Neural cell (in vitro differentiated cells): ENCODE results near the gene TMEM40. TPM values are rescaled to one million over a fixed set of nuclear protein-coding genes. Genes with fewer than 3 reads are reported as not detected.
"Not testable (repeated sequence)": the region's sequence is repeated elsewhere in the genome, so short reads cannot be mapped to it uniquely, and the experiment has no call there.

Source experiments
- H2AFZ ChIP-seq: fragments of 200-600, 300-800 bp; sonication (generic), shearing (Covaris generic); 2 replicates; pipeline ENCODE4 v1.6.0; 2014; ENCODE audit warnings: low read depth, mild to moderate bottlenecking, antibody characterized with exemption, low read length, moderate library complexity
- H3F3A ChIP-seq: fragments of 200-600 bp; shearing (Covaris generic); 2 replicates; pipeline ENCODE4 v1.6.1; 2016; ENCODE audit warnings: mild to moderate bottlenecking, moderate library complexity, mixed read lengths, antibody characterized with exemption, low read length; ENCODE audit not compliant: insufficient read depth, poor library complexity, severe bottlenecking
- H3K27ac ChIP-seq: fragments of 200-600, 300-800 bp; sonication (generic), shearing (Covaris generic); 2 replicates; pipeline ENCODE4 v1.5.1; 2014; ENCODE audit warnings: mild to moderate bottlenecking, low read length, moderate library complexity
- H3K27me3 ChIP-seq: fragments of 300-800, 200-600 bp; sonication (generic), shearing (Covaris generic); 2 replicates; pipeline ENCODE4 v1.6.0; 2014; ENCODE audit warnings: mild to moderate bottlenecking, low read depth, low read length, moderate library complexity; ENCODE audit not compliant: insufficient read depth
- H3K36me3 ChIP-seq: fragments of 300-800, 200-600 bp; sonication (generic), shearing (Covaris generic); 2 replicates; pipeline ENCODE4 v1.5.1; 2014; ENCODE audit warnings: mild to moderate bottlenecking, antibody characterized with exemption, low read length, moderate library complexity; ENCODE audit not compliant: insufficient read depth
- H3K4me2 ChIP-seq: fragments of 300-800, 200-600 bp; sonication (generic), shearing (Covaris generic); 2 replicates; pipeline ENCODE4 v1.6.0; 2014; ENCODE audit warnings: mild to moderate bottlenecking, low read length
- H3K4me3 ChIP-seq: fragments of 300-800, 200-600 bp; sonication (generic), shearing (Covaris generic); 2 replicates; pipeline ENCODE4 v1.5.1; 2014; ENCODE audit warnings: mild to moderate bottlenecking, low read length, moderate library complexity
- H3K79me2 ChIP-seq: fragments of 200-600 bp; shearing (Covaris generic); replicated peaks from 2 replicates; pipeline ENCODE4 v1.6.0; 2014; ENCODE audit warnings: mild to moderate bottlenecking, low read length, moderate library complexity; ENCODE audit not compliant: insufficient read depth
- H3K9ac ChIP-seq: fragments of 300-800, 200-600 bp; sonication (generic), shearing (Covaris generic); 2 replicates; pipeline ENCODE4 v1.6.1; 2016; ENCODE audit warnings: mild to moderate bottlenecking, low read length, mixed read lengths
- H3K9me2 ChIP-seq: fragments of 200-600 bp; shearing (Covaris generic); 2 replicates; pipeline ENCODE4 v1.6.1; 2016; ENCODE audit warnings: mild to moderate bottlenecking, low read length, mixed read lengths; ENCODE audit not compliant: insufficient read depth
- H3K9me3 ChIP-seq: fragments of 200-600, 300-800 bp; sonication (generic), shearing (Covaris generic); 2 replicates; pipeline ENCODE4 v1.6.1; 2016; ENCODE audit warnings: mild to moderate bottlenecking, mixed run types, low read length, moderate library complexity, mixed read lengths
- H4K20me1 ChIP-seq: fragments of 200-600 bp; shearing (Covaris generic); 2 replicates; pipeline ENCODE4 v1.6.1; 2016; ENCODE audit warnings: mild to moderate bottlenecking, mixed run types; ENCODE audit not compliant: insufficient read depth
- CTCF ChIP-seq: fragments of 450-650 bp; IDR thresholded peaks from 2 replicates; pipeline ENCODE4 v1.5.1; 2014; ENCODE audit warnings: antibody characterized with exemption, mild to moderate bottlenecking, moderate library complexity; ENCODE audit not compliant: poor library complexity, severe bottlenecking
- EP300 ChIP-seq: fragments of 450-650 bp; conservative IDR thresholded peaks from 2 replicates; pipeline ENCODE4 v1.6.1; 2014; ENCODE audit warnings: antibody characterized with exemption, mild to moderate bottlenecking, moderate library complexity; ENCODE audit not compliant: poor library complexity, severe bottlenecking
- EZH2 ChIP-seq: fragments of 200-600, 300-800 bp; shearing (Covaris generic), sonication (generic); IDR thresholded peaks from 2 replicates; pipeline ENCODE4 v1.6.1; 2014; ENCODE audit warnings: antibody characterized with exemption, low read length, borderline replicate concordance, mild to moderate bottlenecking; ENCODE audit not compliant: insufficient read depth, poor library complexity, severe bottlenecking
- MXI1 ChIP-seq: fragments of 450-650 bp; conservative IDR thresholded peaks from 2 replicates; pipeline ENCODE4 v1.6.1; 2014; ENCODE audit warnings: antibody characterized with exemption, mild to moderate bottlenecking; ENCODE audit not compliant: poor library complexity, severe bottlenecking
- POLR2AphosphoS5 ChIP-seq: IDR thresholded peaks from 2 replicates; pipeline ENCODE4 v1.6.1; 2012
- RAD21 ChIP-seq: fragments of 450-650 bp; conservative IDR thresholded peaks from 2 replicates; pipeline ENCODE4 v1.6.1; 2014; ENCODE audit warnings: antibody characterized with exemption, mild to moderate bottlenecking, moderate library complexity
- REST ChIP-seq: IDR thresholded peaks from 2 replicates; pipeline ENCODE4 v1.6.1; 2012; ENCODE audit warnings: borderline replicate concordance
- SMC3 ChIP-seq: fragments of 450-650 bp; conservative IDR thresholded peaks from 2 replicates; pipeline ENCODE4 v1.6.1; 2014; ENCODE audit warnings: antibody characterized with exemption, mild to moderate bottlenecking, moderate library complexity; ENCODE audit not compliant: poor library complexity
- TAF1 ChIP-seq: IDR thresholded peaks from 2 replicates; pipeline ENCODE4 v1.6.1; 2012; ENCODE audit warnings: low read depth
- polyA plus RNA-seq: library from polyadenylated mRNA; depleted of rRNA; stranded (reverse); fragments of >200 nt; gene quantifications from 2 replicates; pipeline ENCODE4 v1.2.3, GENCODE V29; 2014

Gene TMEM40
- polyA plus RNA-seq, 1 donor from 2014 or later = not detected

- H3K9ac ChIP-seq = no peak overlapping the region
- H3K4me3 ChIP-seq = no peak overlapping the region
- no peak for TF ChIP-seq SMC3
- TF ChIP-seq RAD21 = no peak
- no peak for TF ChIP-seq EP300
- no peak for TF ChIP-seq MXI1
- TF ChIP-seq CTCF = no peak
- TF ChIP-seq POLR2AphosphoS5 = no peak
- H3K79me2 ChIP-seq = no peaks in the 10 kb centered on the region
- no peaks in the 10 kb centered on the region for H3F3A ChIP-seq
- no peak overlapping the region for H3K27ac ChIP-seq
- no peak overlapping the region for H3K4me2 ChIP-seq
- no peaks in the 10 kb centered on the region for H4K20me1 ChIP-seq
- H3K36me3 ChIP-seq = no peaks in the 10 kb centered on the region
- no peaks in the 10 kb centered on the region for H3K27me3 ChIP-seq
- no peaks in the 10 kb centered on the region for H3K9me3 ChIP-seq
- no peak overlapping the region for H2AFZ ChIP-seq
- no peaks in the 10 kb centered on the region for H3K9me2 ChIP-seq
Observed at GRCh38 chr3:12791430-12791829, 32.4 kb upstream of the TMEM40 start.

GRCh38 chr3:12787967-12788690 is 29.1 kb upstream of the TMEM40 start:
- not testable (repeated sequence) for H3K9me3 ChIP-seq, H3K9me2 ChIP-seq, H4K20me1 ChIP-seq, H3K27me3 ChIP-seq, H3K4me2 ChIP-seq, H3K9ac ChIP-seq, H2AFZ ChIP-seq, H3K79me2 ChIP-seq, H3K4me3 ChIP-seq, H3F3A ChIP-seq, H3K36me3 ChIP-seq, H3K27ac ChIP-seq

- H3K4me2 ChIP-seq = not testable (repeated sequence)
Observed at GRCh38 chr3:12787346-12787745, 28.3 kb upstream of the TMEM40 start.

DNA sequence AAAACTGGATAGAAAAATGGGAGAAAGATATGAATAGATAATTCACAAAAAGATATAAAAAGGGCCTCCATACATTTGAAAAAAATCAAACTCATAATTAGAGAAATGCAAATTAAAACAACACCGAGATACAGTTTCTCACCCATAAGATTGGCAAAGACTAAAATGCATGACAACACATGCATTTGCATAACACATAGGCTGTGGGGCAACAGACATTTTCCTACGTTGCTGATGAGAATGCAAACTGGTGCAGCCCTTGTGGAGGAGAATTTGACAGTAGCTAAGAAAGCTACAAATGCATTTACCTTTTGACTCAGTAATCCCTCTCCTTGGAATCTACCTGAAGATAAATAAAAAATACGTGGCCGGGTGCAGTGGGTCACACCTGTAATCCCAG is 26.0 kb upstream of the TMEM40 start:
- Histone ChIP-seq H3K4me3 (no peak overlapping the region), H3K4me2 (no peak overlapping the region), H3K27ac (no peak overlapping the region), H2AFZ (no peak overlapping the region), H3K9me2 (no peaks in the 10 kb centered on the region), H4K20me1 (no peaks in the 10 kb centered on the region), H3K36me3 (no peaks in the 10 kb centered on the region), H3K79me2 (no peaks in the 10 kb centered on the region), H3K27me3 (no peaks in the 10 kb centered on the region), H3F3A (no peaks in the 10 kb centered on the region), H3K9me3 (no peaks in the 10 kb centered on the region), H3K9ac (no peak overlapping the region)
- no peak for TF ChIP-seq EZH2
- no peak for TF ChIP-seq TAF1
- TF ChIP-seq SMC3 = no peak
- no peak for TF ChIP-seq REST
- no peak for TF ChIP-seq RAD21
- no peak for TF ChIP-seq POLR2AphosphoS5
- no peak for TF ChIP-seq CTCF
- no peak for TF ChIP-seq MXI1
- TF ChIP-seq EP300 = no peak

More at GRCh38 chr3:12787346-12787745, 28.3 kb upstream of the TMEM40 start:
- not testable (repeated sequence) for H3K79me2 ChIP-seq, H3F3A ChIP-seq, H4K20me1 ChIP-seq, H3K9ac ChIP-seq, H3K36me3 ChIP-seq, H3K27ac ChIP-seq, H3K4me3 ChIP-seq, H2AFZ ChIP-seq, H3K27me3 ChIP-seq, H3K9me2 ChIP-seq, H3K9me3 ChIP-seq
